Measurements from ENCODE around the gene NHP2.

NHP2 gene

DNA sequence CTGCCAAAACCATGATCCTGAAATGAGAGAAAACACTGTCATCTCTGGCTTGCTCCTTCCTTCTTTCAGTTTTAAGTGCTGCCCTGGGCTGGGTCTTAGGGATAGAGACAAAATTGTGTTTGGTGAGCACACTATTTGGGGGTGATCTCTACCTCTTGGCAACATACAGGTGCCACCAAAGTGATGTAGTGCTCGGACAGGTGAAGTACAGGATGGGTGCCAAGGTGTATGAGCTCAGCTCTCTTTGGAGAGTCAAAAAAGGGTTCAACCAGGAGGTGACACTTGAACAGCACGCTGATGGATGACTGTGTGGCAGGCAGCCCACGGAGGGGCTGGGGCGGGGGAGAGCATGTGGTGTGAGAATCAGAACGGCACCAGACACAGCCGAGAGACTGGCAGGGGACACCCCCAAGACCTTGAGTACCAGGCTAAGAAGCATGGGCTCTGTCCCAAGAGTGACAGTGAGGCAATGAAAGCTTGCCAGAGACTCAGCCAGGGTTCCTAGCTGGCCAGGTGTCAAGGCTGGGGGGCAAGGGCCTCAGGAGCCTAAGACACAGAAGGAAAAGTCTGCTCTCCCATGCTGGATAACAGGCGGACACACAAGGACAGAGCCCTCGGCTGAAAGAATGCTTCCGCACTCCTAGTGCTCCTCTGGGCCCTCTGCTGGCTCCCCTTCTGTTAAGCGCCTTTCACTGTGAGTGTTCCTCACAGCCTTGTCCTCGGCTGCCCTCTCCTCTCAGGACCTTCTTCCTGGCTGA is 2.5 kb downstream of the NHP2 start:
- TF ChIP-seq, protein P1, sequence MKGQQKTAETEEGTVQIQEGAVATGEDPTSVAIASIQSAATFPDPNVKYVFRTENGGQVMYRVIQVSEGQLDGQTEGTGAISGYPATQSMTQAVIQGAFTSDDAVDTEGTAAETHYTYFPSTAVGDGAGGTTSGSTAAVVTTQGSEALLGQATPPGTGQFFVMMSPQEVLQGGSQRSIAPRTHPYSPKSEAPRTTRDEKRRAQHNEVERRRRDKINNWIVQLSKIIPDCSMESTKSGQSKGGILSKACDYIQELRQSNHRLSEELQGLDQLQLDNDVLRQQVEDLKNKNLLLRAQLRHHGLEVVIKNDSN (IDR thresholded peaks at IDR 0.05): no peak
- TF ChIP-seq EP300 (IDR thresholded peaks at IDR 0.05; ENCODE audit: borderline replicate concordance) (no peak), NFIC (IDR thresholded peaks at IDR 0.05) (no peak), TCF12 (IDR thresholded peaks at IDR 0.05; ENCODE audit: low read depth) (no peak), YY1 (IDR thresholded peaks at IDR 0.05; ENCODE audit: low read depth) (no peak), CREB1 (IDR thresholded peaks at IDR 0.05; ENCODE audit: low read depth) (no peak), TEAD4 (IDR thresholded peaks at IDR 0.05) (no peak), ZBTB7A (IDR thresholded peaks at IDR 0.05; ENCODE audit: low read depth) (no peak)
- TF ChIP-seq, protein P2, sequence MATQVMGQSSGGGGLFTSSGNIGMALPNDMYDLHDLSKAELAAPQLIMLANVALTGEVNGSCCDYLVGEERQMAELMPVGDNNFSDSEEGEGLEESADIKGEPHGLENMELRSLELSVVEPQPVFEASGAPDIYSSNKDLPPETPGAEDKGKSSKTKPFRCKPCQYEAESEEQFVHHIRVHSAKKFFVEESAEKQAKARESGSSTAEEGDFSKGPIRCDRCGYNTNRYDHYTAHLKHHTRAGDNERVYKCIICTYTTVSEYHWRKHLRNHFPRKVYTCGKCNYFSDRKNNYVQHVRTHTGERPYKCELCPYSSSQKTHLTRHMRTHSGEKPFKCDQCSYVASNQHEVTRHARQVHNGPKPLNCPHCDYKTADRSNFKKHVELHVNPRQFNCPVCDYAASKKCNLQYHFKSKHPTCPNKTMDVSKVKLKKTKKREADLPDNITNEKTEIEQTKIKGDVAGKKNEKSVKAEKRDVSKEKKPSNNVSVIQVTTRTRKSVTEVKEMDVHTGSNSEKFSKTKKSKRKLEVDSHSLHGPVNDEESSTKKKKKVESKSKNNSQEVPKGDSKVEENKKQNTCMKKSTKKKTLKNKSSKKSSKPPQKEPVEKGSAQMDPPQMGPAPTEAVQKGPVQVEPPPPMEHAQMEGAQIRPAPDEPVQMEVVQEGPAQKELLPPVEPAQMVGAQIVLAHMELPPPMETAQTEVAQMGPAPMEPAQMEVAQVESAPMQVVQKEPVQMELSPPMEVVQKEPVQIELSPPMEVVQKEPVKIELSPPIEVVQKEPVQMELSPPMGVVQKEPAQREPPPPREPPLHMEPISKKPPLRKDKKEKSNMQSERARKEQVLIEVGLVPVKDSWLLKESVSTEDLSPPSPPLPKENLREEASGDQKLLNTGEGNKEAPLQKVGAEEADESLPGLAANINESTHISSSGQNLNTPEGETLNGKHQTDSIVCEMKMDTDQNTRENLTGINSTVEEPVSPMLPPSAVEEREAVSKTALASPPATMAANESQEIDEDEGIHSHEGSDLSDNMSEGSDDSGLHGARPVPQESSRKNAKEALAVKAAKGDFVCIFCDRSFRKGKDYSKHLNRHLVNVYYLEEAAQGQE (IDR thresholded peaks at IDR 0.05; ENCODE audit: low read depth): no peak
- TF ChIP-seq, protein P3, sequence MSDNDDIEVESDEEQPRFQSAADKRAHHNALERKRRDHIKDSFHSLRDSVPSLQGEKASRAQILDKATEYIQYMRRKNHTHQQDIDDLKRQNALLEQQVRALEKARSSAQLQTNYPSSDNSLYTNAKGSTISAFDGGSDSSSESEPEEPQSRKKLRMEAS (IDR thresholded peaks at IDR 0.05): no peak

DNA sequence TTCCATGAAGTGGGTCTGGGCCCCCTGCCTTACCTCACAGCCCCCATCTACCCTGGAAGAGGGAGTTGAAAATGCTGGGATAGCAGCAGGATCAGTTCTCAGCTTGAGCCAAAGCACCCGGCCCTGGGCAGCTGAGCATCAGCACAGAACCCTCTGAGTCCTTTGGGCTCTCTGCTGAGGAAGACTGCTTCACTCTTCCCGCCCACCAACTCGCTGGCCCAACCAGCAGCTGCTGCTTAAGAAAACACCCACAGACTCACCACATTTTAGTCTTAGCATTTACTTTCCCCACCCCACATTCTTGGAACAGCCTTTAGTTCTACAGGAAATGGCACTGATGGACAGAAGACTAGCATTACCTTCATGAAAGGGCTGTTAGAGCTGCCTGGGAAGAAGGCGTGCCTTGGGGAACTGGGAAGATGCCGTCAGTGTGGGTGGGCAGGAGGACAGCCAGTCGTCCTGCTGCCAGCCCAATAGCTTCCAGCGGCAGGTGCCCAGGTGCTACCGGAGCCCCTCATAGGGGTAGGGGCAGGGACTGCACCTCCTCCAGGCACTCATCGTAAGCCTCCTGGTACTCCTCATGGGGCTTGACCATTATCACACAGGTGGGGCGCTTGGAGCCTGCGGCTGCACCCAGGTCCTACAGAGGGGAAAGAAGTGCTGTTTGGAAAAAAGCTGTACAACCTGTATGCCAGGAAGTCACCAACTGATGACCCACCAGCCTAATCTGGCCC is 4.3 kb downstream of the NHP2 start:
- TF ChIP-seq CEBPB (IDR thresholded peaks at IDR 0.05): no peak
- no peak for TF ChIP-seq TCF12 (IDR thresholded peaks at IDR 0.05; ENCODE audit: low read depth)
- no peak for TF ChIP-seq TEAD4 (IDR thresholded peaks at IDR 0.05)
- no peak for TF ChIP-seq ZBTB7A (IDR thresholded peaks at IDR 0.05; ENCODE audit: low read depth)
- TF ChIP-seq CREB1 (IDR thresholded peaks at IDR 0.05; ENCODE audit: low read depth): no peak
- no peak for TF ChIP-seq YY1 (IDR thresholded peaks at IDR 0.05; ENCODE audit: low read depth)
- TF ChIP-seq, protein P3 (IDR thresholded peaks at IDR 0.05): no peak
- TF ChIP-seq, protein P2 (IDR thresholded peaks at IDR 0.05; ENCODE audit: low read depth): no peak
- no peak for TF ChIP-seq RAD21 (IDR thresholded peaks at IDR 0.05; ENCODE audit: low read depth)
- no peak for TF ChIP-seq TAF1 (IDR thresholded peaks at IDR 0.05; ENCODE audit: low read depth)
- no peak for TF ChIP-seq NFIC (IDR thresholded peaks at IDR 0.05)
- TF ChIP-seq EP300 (IDR thresholded peaks at IDR 0.05; ENCODE audit: borderline replicate concordance): no peak
- TF ChIP-seq, protein P1 (IDR thresholded peaks at IDR 0.05): no peak
- TF ChIP-seq EGR1 (IDR thresholded peaks at IDR 0.05): no peak
- no peak for TF ChIP-seq FOXM1 (IDR thresholded peaks at IDR 0.05; ENCODE audit: borderline replicate concordance, low read depth)

DNA sequence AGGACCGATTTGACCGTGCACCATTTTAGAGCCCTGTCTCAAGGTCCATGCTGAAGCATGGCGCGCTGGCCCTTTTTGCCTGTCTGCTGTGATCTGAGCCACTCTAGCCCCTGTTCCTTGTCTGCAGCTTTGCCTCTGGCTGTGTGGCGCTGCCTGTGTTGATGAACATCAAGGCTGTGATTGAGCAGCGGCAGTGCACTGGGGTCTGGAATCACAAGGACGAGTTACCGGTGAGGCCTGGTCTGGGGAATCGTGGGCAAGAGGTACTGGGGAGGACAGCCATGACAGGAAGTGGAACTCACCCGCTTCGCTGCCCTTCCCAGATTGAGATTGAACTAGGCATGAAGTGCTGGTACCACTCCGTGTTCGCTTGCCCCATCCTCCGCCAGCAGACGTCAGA is 6.3 kb downstream of the NHP2 start:
- TF ChIP-seq TCF12 (IDR thresholded peaks at IDR 0.05; ENCODE audit: low read depth) (no peak), ZBTB7A (IDR thresholded peaks at IDR 0.05; ENCODE audit: low read depth) (no peak), CEBPB (IDR thresholded peaks at IDR 0.05) (no peak), RAD21 (IDR thresholded peaks at IDR 0.05; ENCODE audit: low read depth) (no peak), CREB1 (IDR thresholded peaks at IDR 0.05; ENCODE audit: low read depth) (no peak), EP300 (IDR thresholded peaks at IDR 0.05; ENCODE audit: borderline replicate concordance) (no peak), YY1 (IDR thresholded peaks at IDR 0.05; ENCODE audit: low read depth) (no peak), EGR1 (IDR thresholded peaks at IDR 0.05) (no peak), NFIC (IDR thresholded peaks at IDR 0.05) (no peak), FOXM1 (IDR thresholded peaks at IDR 0.05; ENCODE audit: borderline replicate concordance, low read depth) (no peak), TEAD4 (IDR thresholded peaks at IDR 0.05) (no peak), TAF1 (IDR thresholded peaks at IDR 0.05; ENCODE audit: low read depth) (no peak)
- TF ChIP-seq, protein P1 (IDR thresholded peaks at IDR 0.05): no peak
- TF ChIP-seq, protein P3 (IDR thresholded peaks at IDR 0.05): no peak
- TF ChIP-seq, protein P2 (IDR thresholded peaks at IDR 0.05; ENCODE audit: low read depth): no peak

All from Ishikawa (cell line).